HG02623 (cell line): ENCODE results near the gene ATPAF2.
"Not testable (repeated sequence)": the region's sequence is repeated elsewhere in the genome, so short reads cannot be mapped to it uniquely, and the experiment has no call there.

Source experiments
- ATAC-seq: cut with Tn5 transposase; IDR thresholded peaks from one replicate; pipeline ENCODE4 v1.9.1; 2021; ENCODE audit warnings: moderate library complexity; ENCODE audit not compliant: unreplicated experiment

Gene ATPAF2

GRCh38 chr17:18014006-18014405 lies 25.0 kb downstream of the ATPAF2 start:
- ATAC-seq, result no peak

- ATAC-seq, result no peak
These were observed 27.7 kb downstream of the ATPAF2 start for GRCh38 chr17:18011286-18011685.

GRCh38 chr17:18009609-18010420 lies 29.2 kb downstream of the ATPAF2 start:
- ATAC-seq, result no peak

DNA sequence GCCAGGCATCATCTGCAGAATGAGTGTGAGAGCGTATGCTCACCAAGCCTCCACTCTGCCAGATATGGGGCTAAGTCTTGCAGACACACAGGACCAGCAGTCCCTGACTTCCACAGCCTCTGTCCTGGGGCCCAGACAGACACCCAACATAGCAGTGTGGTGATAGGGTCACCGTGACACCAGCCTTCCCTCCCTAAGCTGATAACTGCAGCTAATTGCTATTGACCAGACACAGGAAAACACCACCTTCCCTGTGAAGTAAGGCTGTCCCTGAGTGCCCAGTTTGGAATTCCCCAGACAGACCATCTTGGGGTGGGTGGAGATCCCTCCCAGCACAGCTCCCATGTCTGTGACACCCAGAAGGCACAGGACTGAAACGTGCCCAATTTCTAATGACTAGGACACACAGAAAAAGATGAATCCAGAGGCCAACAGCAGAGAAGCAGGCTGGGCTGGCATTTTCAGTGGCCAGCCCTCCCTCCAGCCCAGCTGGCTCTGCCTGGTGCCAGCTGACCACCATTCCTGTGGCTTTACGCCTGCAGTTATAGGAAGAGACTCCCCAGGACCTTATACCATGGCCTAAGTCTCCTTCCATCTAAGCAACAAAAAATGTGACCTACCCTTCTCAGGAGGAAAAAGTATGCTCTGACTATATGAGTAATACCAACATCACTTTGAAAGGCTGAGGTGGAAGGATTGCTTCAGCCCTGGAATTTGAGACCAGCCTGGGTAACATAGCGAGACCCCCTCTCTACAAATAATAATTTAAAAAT lies 30.3 kb downstream of the ATPAF2 start:
- ATAC-seq, result no peak

- ATAC-seq, result no peak
These were observed 32.3 kb downstream of the ATPAF2 start for GRCh38 chr17:18006495-18007239.

DNA sequence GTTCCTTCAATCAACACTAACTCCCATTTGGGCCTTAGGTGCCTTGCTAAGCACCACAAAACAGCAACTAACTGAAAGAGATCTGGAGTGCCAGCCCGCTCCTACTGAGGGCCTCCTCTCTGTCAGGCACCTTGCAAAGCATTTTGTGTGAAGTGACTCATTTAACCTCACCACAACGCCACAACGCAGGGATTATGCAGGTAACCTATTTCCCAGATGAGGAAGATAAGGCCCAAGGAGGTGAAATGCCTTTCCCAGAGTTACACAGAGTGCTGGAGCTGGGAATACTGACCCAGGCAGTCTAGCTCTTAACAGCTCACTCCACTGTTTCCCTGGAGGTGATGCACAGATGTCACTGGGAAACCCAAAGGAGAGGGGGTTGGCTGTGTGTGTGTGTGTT lies 33.5 kb downstream of the ATPAF2 start:
- ATAC-seq, result no peak

- ATAC-seq, result no peak
These were observed 34.1 kb downstream of the ATPAF2 start for GRCh38 chr17:18004884-18005305.

DNA sequence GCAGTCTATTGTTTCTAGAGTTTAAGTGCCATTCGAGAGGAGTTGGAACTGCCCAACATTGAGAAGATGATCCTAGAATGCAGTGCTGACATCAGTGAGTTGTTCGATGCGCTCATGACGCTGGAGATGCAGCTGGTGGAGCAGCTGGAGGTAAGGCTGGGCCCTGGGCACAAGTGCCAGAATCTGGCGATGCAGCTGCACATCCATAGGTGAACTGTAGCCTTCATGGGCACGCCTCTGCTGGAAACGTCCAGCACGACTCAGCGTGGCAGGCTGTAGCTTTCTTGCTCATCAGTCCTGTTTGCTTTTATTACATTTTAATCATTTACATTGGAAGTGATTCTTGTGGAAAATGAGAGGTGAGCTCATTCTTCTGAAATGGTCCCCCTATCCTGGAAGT lies 34.6 kb downstream of the ATPAF2 start:
- no peak for ATAC-seq

- ATAC-seq, result no peak
These were observed 36.8 kb downstream of the ATPAF2 start for GRCh38 chr17:18002171-18002570.

GRCh38 chr17:18000030-18000408 lies 38.9 kb downstream of the ATPAF2 start:
- no peak for ATAC-seq

DNA sequence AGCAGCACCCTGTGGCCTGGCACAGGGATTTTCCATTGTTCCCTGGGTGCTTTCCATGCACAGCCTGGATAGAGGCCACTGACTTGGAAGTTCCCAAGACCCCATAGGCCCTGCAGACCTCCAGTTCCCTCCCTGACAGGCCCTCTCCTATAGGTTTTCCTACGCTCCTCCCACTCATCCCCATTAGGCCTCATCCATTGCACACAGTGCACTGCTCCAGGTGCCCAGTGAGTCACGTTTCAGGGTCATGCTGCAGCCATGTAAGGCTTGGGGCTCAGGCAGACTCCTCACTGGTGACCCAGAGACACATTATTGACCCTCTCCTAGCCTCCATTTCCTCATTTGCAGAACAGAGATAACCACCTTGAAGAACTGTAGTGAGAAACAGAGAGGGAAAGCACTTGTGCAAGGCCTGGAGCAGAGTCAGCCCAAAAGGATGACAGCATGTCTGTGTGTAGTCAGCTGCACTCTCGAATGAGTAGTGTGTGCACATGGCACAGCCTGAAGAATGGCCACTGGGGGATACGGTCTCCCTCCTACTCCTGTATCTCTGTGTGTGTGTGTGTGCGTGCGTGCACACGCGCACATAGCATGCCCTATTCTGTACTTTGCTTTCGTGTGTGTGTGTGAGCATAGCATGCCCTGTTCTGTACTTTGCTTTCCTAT lies 39.5 kb downstream of the ATPAF2 start:
- no peak for ATAC-seq

DNA sequence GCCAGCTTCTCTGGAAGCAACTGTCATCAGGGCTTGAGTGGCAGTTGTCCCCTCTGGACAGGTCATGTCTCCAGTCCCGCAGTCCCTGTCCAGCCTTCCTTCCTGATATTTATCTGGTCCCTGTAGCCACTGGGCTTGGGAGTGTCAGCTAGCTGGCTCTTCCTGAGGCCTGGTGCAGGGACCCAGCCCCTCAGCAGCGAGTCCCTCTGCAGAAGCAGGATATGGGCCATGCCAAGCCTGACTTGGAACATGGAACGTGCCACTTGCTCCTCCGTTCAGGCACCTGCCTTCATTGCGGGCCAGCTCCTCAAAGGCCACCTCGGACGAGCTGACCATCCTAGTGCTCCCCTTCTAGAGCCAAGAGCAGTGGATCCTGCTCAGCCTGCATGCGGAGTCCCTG lies 40.0 kb downstream of the ATPAF2 start:
- ATAC-seq, result no peak

DNA sequence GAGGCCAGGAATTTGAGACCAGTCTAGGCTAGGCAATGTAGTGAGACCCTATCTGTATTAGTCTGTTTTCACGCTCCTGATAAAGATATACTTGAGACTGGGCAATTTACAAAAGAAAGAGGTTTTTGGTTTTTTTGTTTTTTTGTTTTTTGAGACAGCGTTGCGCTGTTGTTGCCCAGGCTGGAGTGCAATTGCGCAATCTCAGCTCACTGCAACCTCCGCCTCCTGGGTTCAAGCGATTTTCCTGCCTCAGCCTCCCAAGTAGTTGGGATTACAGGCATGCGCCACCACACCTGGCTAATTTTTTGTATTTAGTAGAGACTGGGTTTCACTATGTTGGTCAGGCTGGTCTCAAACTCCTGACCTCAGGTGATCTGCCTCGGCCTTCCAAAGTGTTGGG lies 43.1 kb downstream of the ATPAF2 start:
- not testable (repeated sequence) for ATAC-seq

DNA sequence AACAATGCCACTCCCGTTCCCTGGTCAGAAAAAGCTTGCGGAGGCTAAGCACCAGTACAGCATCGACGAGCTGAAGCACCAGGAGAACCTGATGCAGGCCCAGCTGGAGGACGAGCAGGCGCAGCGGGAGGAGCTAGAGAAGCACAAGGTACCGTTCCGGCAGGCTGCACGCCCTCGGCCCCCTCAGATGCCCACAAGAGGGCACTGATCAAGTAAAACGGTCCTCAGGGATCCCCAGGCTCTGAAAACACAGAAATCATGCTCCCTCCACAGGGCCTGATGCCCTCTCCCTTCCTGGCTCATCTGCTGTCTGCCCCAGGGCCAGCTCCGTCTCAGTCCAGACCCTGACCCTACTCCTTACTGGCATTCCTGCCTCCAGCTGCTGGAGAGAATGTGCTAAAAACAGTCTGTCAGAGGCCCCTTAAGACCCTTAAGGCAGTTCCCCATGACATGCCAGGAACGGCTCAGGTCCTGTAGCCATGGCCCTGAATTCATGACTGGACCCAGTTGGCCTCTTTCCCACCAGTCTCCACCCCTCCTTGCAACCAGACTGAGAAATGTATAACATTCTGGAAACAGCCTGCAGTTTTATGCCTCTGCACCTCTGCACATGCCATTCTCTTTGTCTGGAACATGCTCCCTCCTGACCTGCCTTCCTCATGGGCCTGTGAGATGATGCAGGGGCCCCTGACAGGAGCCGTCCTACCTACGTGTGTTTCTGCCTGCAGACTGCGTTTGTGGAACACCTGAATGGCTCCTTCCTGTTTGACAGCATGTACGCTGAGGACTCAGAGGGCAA lies 44.5 kb downstream of the ATPAF2 start:
- ATAC-seq, result no peak

- no peak for ATAC-seq
These were observed 45.1 kb downstream of the ATPAF2 start for GRCh38 chr17:17993852-17994251.

DNA sequence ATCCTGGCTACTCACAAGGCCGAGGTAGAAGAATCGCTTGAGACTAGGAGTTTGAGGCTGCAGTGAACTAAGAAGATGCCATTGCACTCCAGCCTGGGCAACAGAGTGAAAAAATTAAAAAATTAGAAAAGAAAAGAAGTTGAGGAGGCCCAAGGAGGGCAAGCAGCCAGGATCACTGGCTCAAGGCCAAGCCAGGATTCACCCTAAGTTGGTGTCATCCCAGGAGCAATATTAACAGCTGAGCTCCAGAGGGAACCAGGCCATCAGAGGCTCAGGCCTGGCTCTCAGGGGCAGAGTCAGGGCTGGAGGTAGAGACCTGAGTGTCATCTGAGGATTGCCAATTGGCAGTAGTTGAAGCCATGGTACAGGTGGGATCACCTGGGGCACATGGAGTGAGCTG lies 45.6 kb downstream of the ATPAF2 start:
- ATAC-seq, result no peak

DNA sequence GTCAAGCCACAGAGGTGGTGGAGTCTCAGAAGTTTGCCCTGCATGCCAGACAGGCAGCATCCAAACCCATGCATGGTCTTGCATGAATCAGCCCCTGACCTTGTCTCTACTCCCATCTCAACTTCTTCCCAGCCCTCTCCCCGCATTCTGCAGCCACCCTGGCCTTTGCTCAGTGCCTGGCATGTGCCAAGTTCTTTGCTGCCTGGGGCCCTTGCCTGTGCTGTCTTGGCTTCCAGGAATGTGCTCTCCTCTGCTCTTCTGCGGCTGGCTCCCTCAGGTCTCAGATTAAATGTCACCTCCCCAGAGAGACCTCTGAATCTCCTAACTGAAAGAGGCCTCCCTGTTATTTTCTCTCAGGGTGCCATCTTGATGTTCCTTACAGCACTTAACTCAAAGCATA lies 48.7 kb downstream of the ATPAF2 start:
- ATAC-seq, result no peak

GRCh38 chr17:17989618-17990017 lies 49.4 kb downstream of the ATPAF2 start:
- no peak for ATAC-seq

- ATAC-seq, result no peak
These were observed 49.9 kb downstream of the ATPAF2 start for GRCh38 chr17:17989081-17989480.

GRCh38 chr17:17988427-17988945 lies 50.5 kb downstream of the ATPAF2 start:
- ATAC-seq, result no peak
